HT1080 (cell line): ENCODE results near the gene RLF. TPM values are rescaled to one million over a fixed set of nuclear protein-coding genes. Genes with fewer than 3 reads are reported as not detected.

ENCODE experiments used
- DNase-seq: peaks from one replicate; pipeline ENCODE4 v3.0.0-alpha.2; 2015; ENCODE audit warnings: low read depth
- small RNA-seq: library from RNA; depleted of rRNA; stranded (forward); fragments of <200 nt; gene quantifications from one replicate; pipeline ENCODE3, GENCODE V24; 2014
- total RNA-seq: library from RNA; depleted of rRNA; stranded (reverse); fragments of >200 nt; shearing (Covaris generic); gene quantifications from 2 replicates; pipeline ENCODE4 v1.2.3, GENCODE V29; 2014; rRNA removed

The RLF gene
- total RNA-seq, 1 experiment from 2014 or later: 10.7 TPM

DNA sequence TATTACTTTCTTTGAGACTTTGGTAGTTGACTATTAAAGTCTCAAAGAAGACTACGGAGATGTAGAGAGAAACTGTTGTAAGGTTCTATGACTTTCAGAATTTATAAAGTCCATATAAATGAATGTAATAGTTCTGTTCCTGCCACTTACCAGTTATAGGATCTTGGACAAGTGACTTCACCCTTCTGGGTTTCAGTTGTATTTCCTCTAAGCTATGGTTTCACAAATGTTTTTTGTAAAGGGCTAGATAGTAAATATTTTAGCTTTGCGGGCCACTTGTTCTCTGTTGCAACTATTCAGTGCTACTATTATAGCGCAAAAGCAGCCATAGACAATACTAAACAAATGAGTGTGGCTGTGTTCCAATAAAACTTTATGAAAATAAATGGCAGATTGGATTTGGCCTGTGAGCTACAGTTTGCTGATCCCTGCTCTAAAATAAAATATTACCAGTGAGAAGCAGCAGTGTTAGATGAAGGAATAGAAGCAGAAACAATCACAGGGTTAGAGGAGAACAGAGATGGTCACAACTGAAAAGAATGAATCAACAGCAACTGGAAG is 111.5 kb downstream of the RLF start:
- no peak for DNase-seq

DNA sequence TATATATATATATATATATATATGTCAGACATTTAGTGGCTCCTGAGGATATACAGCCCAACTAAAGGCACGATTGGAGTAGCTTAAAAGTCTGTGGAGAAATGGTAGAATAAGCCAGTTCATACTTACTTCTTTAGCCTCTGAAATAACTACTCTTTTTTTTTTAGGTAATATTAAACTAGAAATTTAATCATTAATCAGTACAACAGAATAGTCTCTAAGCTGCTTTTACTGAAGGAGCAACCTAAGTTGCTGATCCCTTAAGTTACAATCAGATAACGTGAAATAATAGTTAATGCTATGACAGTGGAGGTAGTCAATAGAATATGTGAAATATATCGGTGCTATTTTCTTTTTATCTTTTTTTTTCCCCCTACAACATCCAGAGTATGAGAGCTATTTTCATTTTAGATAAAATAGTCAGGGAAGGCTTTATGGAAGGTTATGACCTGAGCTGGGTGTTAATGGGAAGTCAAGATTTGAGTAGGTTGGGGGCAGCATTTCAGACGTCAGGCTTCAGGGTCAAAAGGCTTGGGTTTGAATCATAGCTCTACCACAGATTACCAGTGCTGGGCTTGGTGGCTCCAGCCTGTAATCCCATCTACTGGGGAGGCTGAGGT is 112.5 kb downstream of the RLF start:
- no peak for DNase-seq

DNA sequence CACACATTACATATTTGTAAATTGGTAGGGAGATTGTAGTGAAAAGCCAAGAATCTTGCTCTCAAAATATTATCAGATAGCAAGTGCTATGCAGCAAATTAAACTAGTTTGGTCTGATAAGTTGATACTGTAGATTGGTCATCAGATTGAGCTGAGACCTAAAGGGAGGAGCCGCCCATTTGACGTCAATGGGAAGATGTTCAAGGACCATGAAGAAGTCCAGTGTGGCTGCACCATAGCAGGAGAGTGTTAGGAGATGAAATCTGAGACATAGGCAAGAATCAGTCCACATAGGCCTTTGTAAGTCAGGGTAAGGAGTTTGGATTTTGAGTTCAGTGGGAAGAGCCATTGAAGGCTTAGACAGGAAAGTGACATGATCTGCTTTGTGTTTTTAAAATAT is 113.1 kb downstream of the RLF start:
- DNase-seq: no peak

- no peak for DNase-seq
These were observed 114.9 kb downstream of the RLF start for GRCh38 chr1:40276122-40276521.

- no peak for DNase-seq
These were observed 120.7 kb downstream of the RLF start for GRCh38 chr1:40281853-40282252.

Small RNA genes within 50 kb of the gene (small RNA-seq; reads per million reads assigned to genes)
- not detected for gene RNU6-1237P

Other genes starting within 250 kb of the RLF start
- gene MFSD2A, start 206.2 kb upstream of the RLF start, total RNA-seq: 0.19 and 0.37 TPM in 2 replicates
- gene CAP1, start 120.7 kb upstream of the RLF start, total RNA-seq: 537 and 558 TPM in 2 replicates
- gene PPT1, start 64.1 kb upstream of the RLF start, total RNA-seq: 70.5 and 89.1 TPM in 2 replicates
- gene TMCO2, start 86.5 kb downstream of the RLF start, total RNA-seq: not detected in 2 replicates
- 46.8 and 55.7 TPM in 2 replicates for gene ZMPSTE24, start 96.8 kb downstream of the RLF start, total RNA-seq
- gene COL9A2, start 155.9 kb downstream of the RLF start, total RNA-seq: 0.07 and 0.43 TPM in 2 replicates
- gene SMAP2, start 212.3 kb downstream of the RLF start, total RNA-seq: 19.1 and 23.2 TPM in 2 replicates